Heart right ventricle (tissue), 16 donors: ENCODE data around the gene ANKFN1. TPM values are rescaled to one million over a fixed set of nuclear protein-coding genes. Genes with fewer than 3 reads are reported as not detected.

Experiments used
- ATAC-seq, 8 donors: fragments of 200-7000 bp; cut with Tn5 transposase; one replicate each; pipeline ENCODE4 v1.9.1; 2020; ENCODE audit warnings: mild to moderate bottlenecking in 8 of 8, moderate library complexity in 8 of 8, moderate number of reproducible peaks in 1 of 8
- DNase-seq, 2 donors: peaks; one replicate each; pipeline ENCODE4 v3.0.0-alpha.2; 2020
- H3K27ac ChIP-seq, 10 donors: fragments of 200-600 bp; sonication (generic) in 2 of 10; one replicate each; pipeline versions ENCODE4 v1.5.0 to v1.8.0; 2020 to 2022; ENCODE audit warnings: mild to moderate bottlenecking in 3 of 10
- H3K27me3 ChIP-seq, 7 donors: fragments of 200-600 bp; one replicate each; pipeline ENCODE4 v1.8.0; 2021 to 2022; ENCODE audit warnings: mild to moderate bottlenecking in 2 of 7
- H3K36me3 ChIP-seq, 9 donors: fragments of 200-600 bp; sonication (generic) in 1 of 9; one replicate each; pipeline versions ENCODE4 v1.5.0 to v1.8.0; 2020 to 2022; ENCODE audit warnings: mild to moderate bottlenecking in 2 of 9
- H3K4me1 ChIP-seq, 9 donors: fragments of 200-600 bp; sonication (generic) in 1 of 9; one replicate each; pipeline versions ENCODE4 v1.5.0 to v1.8.0; 2020 to 2022; ENCODE audit warnings: mild to moderate bottlenecking in 4 of 9
- H3K4me3 ChIP-seq, 10 donors: fragments of 200-600 bp; sonication (generic) in 2 of 10; one replicate each; pipeline versions ENCODE4 v1.5.0 to v1.8.0; 2020 to 2022; ENCODE audit warnings: mild to moderate bottlenecking in 7 of 10, moderate library complexity in 2 of 10
- H3K9me3 ChIP-seq, 11 donors: fragments of 200-600 bp in 10 of 11; sonication (generic) in 2 of 11; one replicate each; pipeline versions ENCODE4 v1.5.0 to v1.8.0; 2013 to 2022; ENCODE audit warnings: mild to moderate bottlenecking in 2 of 11, control low read depth in 1 of 11, moderate library complexity in 1 of 11
- CTCF ChIP-seq, 9 donors: fragments of 200-600 bp; sonication (generic) in 2 of 9; IDR thresholded peaks; one replicate each; pipeline versions ENCODE4 v1.5.0 to v1.8.0; 2021 to 2022; ENCODE audit warnings: antibody characterized with exemption in 9 of 9, mild to moderate bottlenecking in 5 of 9, moderate library complexity in 1 of 9
- WGBS, 2 donors: extraction: QIAGEN DNeasy Blood & Tissue Kit; methylation state at CpG; one replicate each; pipeline ENCODE4 v1.1.7; 2013; ENCODE audit warnings: inconsistent platforms in 1 of 2; 5-methylcytosine and 5-hydroxymethylcytosine counted together
- intact Hi-C, 10 donors: fragments of 100-400 bp; cut with DNase I; formaldehyde crosslinking; loops; one replicate each; pipeline versions ENCODE4 v1.11.1 to v1.14.2; 2022
- polyA plus RNA-seq, 2 donors: library from polyadenylated mRNA; stranded (reverse); fragments of 200-250 nt; gene quantifications; one replicate each; pipeline ENCODE4 v1.2.3, GENCODE V29; 2013
- total RNA-seq, 10 donors: library from RNA; stranded (reverse); fragmentation: NEBNext Ultra II Directional in 3 of 10; extraction: Animal tissue kit (Norgen Biotek cat#: 25700) in 3 of 10; gene quantifications; one replicate each; pipeline versions ENCODE4 v1.2.1 to v1.2.4, GENCODE V29; 2021 to 2023
- donor health status: Arrhythmogenic right ventricular cardiomyopathy.
- donor health status: ischemic (EF 13 %, LVEDD 7.1; RV severe dilation, severe dysfunction).
- donor health status: healthy with polysubstance abuse.
- donor health status: DM: no; HTN: yes; CAD: no.
- donor health status: DM: no; HTN: no; CAD: no.
- donor health status: ischemic (EF 25% LVEDD 6.9; RV normal size, moderate dysfunction).
- donor health status: ischemic (EF 25% LVEDD 5.7; RV mildly dilated, moderate dysfunction).
- donor health status: healthy.
- donor health status: DM: yes; HTN: yes; CAD: no.
- donor health status: Ischemic cardiomyopathy.
- donor health status: ischemic (EF 35%, LVEDD 5.7; RV mildly dilated, moderate dysfunction).
- donor health status: nonischemic (EF 11% LVEDD 7.7; RV severe dilation, severe dysfunction).
- donor health status: DM: yes; HTN: yes; CAD: no.
- donor health status: PGD.
- donor health status: ischemic (EF 29% LVEDD 5.4; RV normal size, mild dysfunction).
- donor health status: nonischemic (EF 23%, LVEDD 6.1; RV moderate dilation, normal function).

The ANKFN1 gene
- total and polyA plus RNA-seq, 12 donors: 0.01 to 0.38 TPM; not detected in 10

GRCh38 chr17:56292010-56292409 lies 138.7 kb downstream of the ANKFN1 start:
- WGBS, 2 donors: 38 to 53% methylated on average over 1 of the region's 1 CpG
- peaks cover 0 to 20% (median 0%) of the 10 kb centered on the region in 9 donors for H3K4me1 ChIP-seq
- TF ChIP-seq CTCF (IDR thresholded peaks at IDR 0.05): no peak
- DNase-seq (no peak), ATAC-seq (no peak)
- intact Hi-C loops: no loop called here
- no peaks in the 10 kb centered on the region for H3K36me3 ChIP-seq
- H3K9me3 ChIP-seq: no peaks in the 10 kb centered on the region
- no peaks in the 10 kb centered on the region for H3K27me3 ChIP-seq
- no peak overlapping the region for H3K4me3 ChIP-seq
- H3K27ac ChIP-seq: no peak overlapping the region

GRCh38 chr17:56292578-56292977 lies 139.3 kb downstream of the ANKFN1 start:
- DNase-seq (no peak), ATAC-seq (no peak)
- Histone ChIP-seq H3K9me3 (no peaks in the 10 kb centered on the region), H3K36me3 (no peaks in the 10 kb centered on the region), H3K27ac (no peak overlapping the region), H3K4me3 (no peak overlapping the region), H3K27me3 (peaks cover 0 to 2% (median 0%) of the 10 kb centered on the region in 7 donors), H3K4me1 (peaks cover 0 to 25% (median 0%) of the 10 kb centered on the region in 9 donors)
- intact Hi-C loops: no loop called here
- no peak for TF ChIP-seq CTCF (IDR thresholded peaks at IDR 0.05)

- Histone ChIP-seq H3K27ac (no peak overlapping the region), H3K4me1 (peaks cover 0 to 9% (median 0%) of the 10 kb centered on the region in 9 donors), H3K4me3 (no peak overlapping the region), H3K27me3 (peaks cover 0 to 7% (median 4%) of the 10 kb centered on the region in 7 donors), H3K36me3 (no peaks in the 10 kb centered on the region), H3K9me3 (no peaks in the 10 kb centered on the region)
- no peak for TF ChIP-seq CTCF (IDR thresholded peaks at IDR 0.05)
- ATAC-seq (no peak), DNase-seq (no peak)
- intact Hi-C loops: no loop called here
- 23 to 37% methylated on average over 7 of the region's 7 CpGs for WGBS, 2 donors
Observed at GRCh38 chr17:56297184-56297583, 143.9 kb downstream of the ANKFN1 start.

DNA sequence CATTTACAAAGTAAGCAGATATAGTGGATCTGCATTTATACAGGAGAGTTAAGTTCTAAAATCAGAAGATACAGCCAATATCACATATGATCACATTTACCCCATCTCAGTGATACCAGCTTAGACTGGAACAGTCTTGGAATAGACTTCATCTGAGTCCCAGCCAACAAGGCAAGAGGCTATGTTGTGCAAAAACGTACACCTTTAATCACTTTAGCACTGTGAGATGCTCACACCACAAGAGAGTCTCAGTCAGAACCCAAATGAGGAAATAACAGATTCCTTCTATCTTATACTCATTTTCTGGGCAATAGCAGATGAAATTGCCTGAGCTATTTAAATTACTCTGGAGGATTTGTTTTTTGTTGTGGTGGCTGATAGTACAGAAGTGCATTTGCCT lies 145.6 kb downstream of the ANKFN1 start:
- ATAC-seq: no peak
- no peak for DNase-seq
- Histone ChIP-seq H3K4me3 (no peak overlapping the region), H3K9me3 (no peaks in the 10 kb centered on the region), H3K27ac (no peak overlapping the region), H3K27me3 (peaks cover 0 to 7% (median 4%) of the 10 kb centered on the region in 7 donors), H3K36me3 (no peaks in the 10 kb centered on the region), H3K4me1 (peaks cover 0 to 5% (median 0%) of the 10 kb centered on the region in 9 donors)
- WGBS, 2 donors: 67 to 73% methylated on average over 1 of the region's 1 CpG
- intact Hi-C loops: no loop called here
- no peak for TF ChIP-seq CTCF (IDR thresholded peaks at IDR 0.05)
